Measurements from ENCODE around the gene LRIT2.

The LRIT2 gene

DNA sequence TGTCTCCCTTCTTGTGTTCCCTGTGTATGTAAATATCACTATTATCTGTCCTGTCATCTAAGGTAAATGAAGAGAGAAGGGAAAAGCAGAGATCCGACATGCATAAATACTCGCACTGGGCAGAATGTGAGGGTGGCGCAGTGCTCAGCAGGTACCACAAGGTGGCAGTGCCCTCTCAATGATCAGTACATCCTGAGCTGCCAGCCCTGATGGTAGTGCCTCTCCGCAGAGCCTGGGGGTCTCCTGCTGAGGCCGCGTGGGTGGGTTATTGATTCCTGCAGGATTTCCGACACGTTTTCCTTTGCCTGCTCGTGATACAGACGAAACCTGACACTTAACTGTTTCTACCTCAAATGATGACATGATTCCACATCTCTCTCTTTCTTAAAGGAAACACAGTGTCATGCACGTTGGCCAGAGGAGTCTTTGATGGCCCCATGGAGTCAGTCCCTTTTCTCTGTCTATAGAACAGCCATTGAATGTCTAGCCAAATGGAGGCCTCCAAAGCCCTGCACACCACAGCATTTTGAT is 39.3 kb upstream of the LRIT2 start (continued):
- no peak for TF ChIP-seq ZNF248 (tag by site-specific recombination; IDR thresholded peaks at IDR 0.05)
- TF ChIP-seq, protein P1, sequence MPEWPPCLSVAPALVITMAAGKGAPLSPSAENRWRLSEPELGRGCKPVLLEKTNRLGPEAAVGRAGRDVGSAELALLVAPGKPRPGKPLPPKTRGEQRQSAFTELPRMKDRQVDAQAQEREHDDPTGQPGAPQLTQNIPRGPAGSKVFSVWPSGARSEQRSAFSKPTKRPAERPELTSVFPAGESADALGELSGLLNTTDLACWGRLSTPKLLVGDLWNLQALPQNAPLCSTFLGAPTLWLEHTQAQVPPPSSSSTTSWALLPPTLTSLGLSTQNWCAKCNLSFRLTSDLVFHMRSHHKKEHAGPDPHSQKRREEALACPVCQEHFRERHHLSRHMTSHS (tag by site-specific recombination; IDR thresholded peaks at IDR 0.05), result no peak
- TF ChIP-seq ZNF548 (tag by site-specific recombination; IDR thresholded peaks at IDR 0.05), result no peak
- no peak for TF ChIP-seq ZNF16 (tag by site-specific recombination; IDR thresholded peaks at IDR 0.05; ENCODE audit: low read depth)
- no peak for TF ChIP-seq ZNF596 (tag by site-specific recombination; IDR thresholded peaks at IDR 0.05)
- no peak for TF ChIP-seq ZNF114 (tag by site-specific recombination; IDR thresholded peaks at IDR 0.05)
- TF ChIP-seq ZNF426 (tag by site-specific recombination; IDR thresholded peaks at IDR 0.05), result no peak
- peak; percentile 83 for TF ChIP-seq ZIC2 (tag by site-specific recombination; IDR thresholded peaks at IDR 0.05)
- no peak for TF ChIP-seq ZNF623 (tag by site-specific recombination; IDR thresholded peaks at IDR 0.05)
- TF ChIP-seq ZNF37A (tag by site-specific recombination; IDR thresholded peaks at IDR 0.05), result no peak
- TF ChIP-seq KLF7 (tag by site-specific recombination; IDR thresholded peaks at IDR 0.05; ENCODE audit: borderline replicate concordance), result no peak
- TF ChIP-seq GLIS1 (tag by site-specific recombination; IDR thresholded peaks at IDR 0.05), result peak; percentile 85
- TF ChIP-seq ZNF121 (tag by site-specific recombination; IDR thresholded peaks at IDR 0.05), result 0 out of 2 replicates have a peak, but pooled peaks have one; percentile 8
- TF ChIP-seq ZNF530 (tag by site-specific recombination; IDR thresholded peaks at IDR 0.05; ENCODE audit: low read depth), result no peak
- TF ChIP-seq, protein P2, sequence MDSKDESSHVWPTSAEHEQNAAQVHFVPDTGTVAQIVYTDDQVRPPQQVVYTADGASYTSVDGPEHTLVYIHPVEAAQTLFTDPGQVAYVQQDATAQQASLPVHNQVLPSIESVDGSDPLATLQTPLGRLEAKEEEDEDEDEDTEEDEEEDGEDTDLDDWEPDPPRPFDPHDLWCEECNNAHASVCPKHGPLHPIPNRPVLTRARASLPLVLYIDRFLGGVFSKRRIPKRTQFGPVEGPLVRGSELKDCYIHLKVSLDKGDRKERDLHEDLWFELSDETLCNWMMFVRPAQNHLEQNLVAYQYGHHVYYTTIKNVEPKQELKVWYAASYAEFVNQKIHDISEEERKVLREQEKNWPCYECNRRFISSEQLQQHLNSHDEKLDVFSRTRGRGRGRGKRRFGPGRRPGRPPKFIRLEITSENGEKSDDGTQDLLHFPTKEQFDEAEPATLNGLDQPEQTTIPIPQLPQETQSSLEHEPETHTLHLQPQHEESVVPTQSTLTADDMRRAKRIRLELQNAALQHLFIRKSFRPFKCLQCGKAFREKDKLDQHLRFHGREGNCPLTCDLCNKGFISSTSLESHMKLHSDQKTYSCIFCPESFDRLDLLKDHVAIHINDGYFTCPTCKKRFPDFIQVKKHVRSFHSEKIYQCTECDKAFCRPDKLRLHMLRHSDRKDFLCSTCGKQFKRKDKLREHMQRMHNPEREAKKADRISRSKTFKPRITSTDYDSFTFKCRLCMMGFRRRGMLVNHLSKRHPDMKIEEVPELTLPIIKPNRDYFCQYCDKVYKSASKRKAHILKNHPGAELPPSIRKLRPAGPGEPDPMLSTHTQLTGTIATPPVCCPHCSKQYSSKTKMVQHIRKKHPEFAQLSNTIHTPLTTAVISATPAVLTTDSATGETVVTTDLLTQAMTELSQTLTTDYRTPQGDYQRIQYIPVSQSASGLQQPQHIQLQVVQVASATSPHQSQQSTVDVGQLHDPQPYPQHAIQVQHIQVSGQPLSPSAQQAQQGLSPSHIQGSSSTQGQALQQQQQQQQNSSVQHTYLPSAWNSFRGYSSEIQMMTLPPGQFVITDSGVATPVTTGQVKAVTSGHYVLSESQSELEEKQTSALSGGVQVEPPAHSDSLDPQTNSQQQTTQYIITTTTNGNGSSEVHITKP (tag by site-specific recombination; IDR thresholded peaks at IDR 0.05), result no peak
- TF ChIP-seq, protein P3, sequence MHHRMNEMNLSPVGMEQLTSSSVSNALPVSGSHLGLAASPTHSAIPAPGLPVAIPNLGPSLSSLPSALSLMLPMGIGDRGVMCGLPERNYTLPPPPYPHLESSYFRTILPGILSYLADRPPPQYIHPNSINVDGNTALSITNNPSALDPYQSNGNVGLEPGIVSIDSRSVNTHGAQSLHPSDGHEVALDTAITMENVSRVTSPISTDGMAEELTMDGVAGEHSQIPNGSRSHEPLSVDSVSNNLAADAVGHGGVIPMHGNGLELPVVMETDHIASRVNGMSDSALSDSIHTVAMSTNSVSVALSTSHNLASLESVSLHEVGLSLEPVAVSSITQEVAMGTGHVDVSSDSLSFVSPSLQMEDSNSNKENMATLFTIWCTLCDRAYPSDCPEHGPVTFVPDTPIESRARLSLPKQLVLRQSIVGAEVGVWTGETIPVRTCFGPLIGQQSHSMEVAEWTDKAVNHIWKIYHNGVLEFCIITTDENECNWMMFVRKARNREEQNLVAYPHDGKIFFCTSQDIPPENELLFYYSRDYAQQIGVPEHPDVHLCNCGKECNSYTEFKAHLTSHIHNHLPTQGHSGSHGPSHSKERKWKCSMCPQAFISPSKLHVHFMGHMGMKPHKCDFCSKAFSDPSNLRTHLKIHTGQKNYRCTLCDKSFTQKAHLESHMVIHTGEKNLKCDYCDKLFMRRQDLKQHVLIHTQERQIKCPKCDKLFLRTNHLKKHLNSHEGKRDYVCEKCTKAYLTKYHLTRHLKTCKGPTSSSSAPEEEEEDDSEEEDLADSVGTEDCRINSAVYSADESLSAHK (tag by site-specific recombination; IDR thresholded peaks at IDR 0.05), result no peak
- TF ChIP-seq ZNF2 (tag by site-specific recombination; IDR thresholded peaks at IDR 0.05), result peak; percentile 61; the same call in 1 of the 2 replicates
- TF ChIP-seq KLF9 (tag by site-specific recombination; IDR thresholded peaks at IDR 0.05; ENCODE audit: low read depth), result no peak
- 0 out of 2 replicates have a peak, but pooled peaks have one; percentile 12 for TF ChIP-seq PRDM1 (tag by site-specific recombination; IDR thresholded peaks at IDR 0.05)
- TF ChIP-seq, protein P4, sequence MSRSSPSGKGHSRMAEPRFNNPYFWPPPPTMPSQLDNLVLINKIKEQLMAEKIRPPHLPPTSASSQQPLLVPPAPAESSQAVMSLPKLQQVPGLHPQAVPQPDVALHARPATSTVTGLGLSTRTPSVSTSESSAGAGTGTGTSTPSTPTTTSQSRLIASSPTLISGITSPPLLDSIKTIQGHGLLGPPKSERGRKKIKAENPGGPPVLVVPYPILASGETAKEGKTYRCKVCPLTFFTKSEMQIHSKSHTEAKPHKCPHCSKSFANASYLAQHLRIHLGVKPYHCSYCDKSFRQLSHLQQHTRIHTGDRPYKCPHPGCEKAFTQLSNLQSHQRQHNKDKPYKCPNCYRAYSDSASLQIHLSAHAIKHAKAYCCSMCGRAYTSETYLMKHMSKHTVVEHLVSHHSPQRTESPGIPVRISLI (tag by site-specific recombination; IDR thresholded peaks at IDR 0.05), result no peak
- peak; percentile 63 for TF ChIP-seq EGR2 (tag by site-specific recombination; IDR thresholded peaks at IDR 0.05; ENCODE audit: low read depth)
- TF ChIP-seq, protein P5, sequence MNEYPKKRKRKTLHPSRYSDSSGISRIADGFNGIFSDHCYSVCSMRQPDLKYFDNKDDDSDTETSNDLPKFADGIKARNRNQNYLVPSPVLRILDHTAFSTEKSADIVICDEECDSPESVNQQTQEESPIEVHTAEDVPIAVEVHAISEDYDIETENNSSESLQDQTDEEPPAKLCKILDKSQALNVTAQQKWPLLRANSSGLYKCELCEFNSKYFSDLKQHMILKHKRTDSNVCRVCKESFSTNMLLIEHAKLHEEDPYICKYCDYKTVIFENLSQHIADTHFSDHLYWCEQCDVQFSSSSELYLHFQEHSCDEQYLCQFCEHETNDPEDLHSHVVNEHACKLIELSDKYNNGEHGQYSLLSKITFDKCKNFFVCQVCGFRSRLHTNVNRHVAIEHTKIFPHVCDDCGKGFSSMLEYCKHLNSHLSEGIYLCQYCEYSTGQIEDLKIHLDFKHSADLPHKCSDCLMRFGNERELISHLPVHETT (tag by site-specific recombination; IDR thresholded peaks at IDR 0.05), result no peak
- no peak for TF ChIP-seq MEIS1 (CRISPR knock-in tag; IDR thresholded peaks at IDR 0.05; ENCODE audit: borderline replicate concordance)
- no peak for TF ChIP-seq ZNF777 (tag by site-specific recombination; IDR thresholded peaks at IDR 0.05; ENCODE audit: borderline replicate concordance)
- TF ChIP-seq, protein P6, sequence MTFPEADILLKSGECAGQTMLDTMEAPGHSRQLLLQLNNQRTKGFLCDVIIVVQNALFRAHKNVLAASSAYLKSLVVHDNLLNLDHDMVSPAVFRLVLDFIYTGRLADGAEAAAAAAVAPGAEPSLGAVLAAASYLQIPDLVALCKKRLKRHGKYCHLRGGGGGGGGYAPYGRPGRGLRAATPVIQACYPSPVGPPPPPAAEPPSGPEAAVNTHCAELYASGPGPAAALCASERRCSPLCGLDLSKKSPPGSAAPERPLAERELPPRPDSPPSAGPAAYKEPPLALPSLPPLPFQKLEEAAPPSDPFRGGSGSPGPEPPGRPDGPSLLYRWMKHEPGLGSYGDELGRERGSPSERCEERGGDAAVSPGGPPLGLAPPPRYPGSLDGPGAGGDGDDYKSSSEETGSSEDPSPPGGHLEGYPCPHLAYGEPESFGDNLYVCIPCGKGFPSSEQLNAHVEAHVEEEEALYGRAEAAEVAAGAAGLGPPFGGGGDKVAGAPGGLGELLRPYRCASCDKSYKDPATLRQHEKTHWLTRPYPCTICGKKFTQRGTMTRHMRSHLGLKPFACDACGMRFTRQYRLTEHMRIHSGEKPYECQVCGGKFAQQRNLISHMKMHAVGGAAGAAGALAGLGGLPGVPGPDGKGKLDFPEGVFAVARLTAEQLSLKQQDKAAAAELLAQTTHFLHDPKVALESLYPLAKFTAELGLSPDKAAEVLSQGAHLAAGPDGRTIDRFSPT (tag by site-specific recombination; IDR thresholded peaks at IDR 0.05), result peak; percentile 59; the same call in 1 of the 2 replicates
- peak; percentile 43; the same call in 1 of the 2 replicates for TF ChIP-seq ZNF660 (tag by site-specific recombination; IDR thresholded peaks at IDR 0.05)
- no peak for TF ChIP-seq ZNF132 (tag by site-specific recombination; IDR thresholded peaks at IDR 0.05; ENCODE audit: borderline replicate concordance)
- no peak for TF ChIP-seq SP3 (tag by site-specific recombination; IDR thresholded peaks at IDR 0.05)
- TF ChIP-seq ZNF292 (tag by site-specific recombination; IDR thresholded peaks at IDR 0.05; ENCODE audit: borderline replicate concordance, low read depth), result no peak
